Keratinocyte (primary cell): Measurements from ENCODE around the gene PPP6R1. TPM values are rescaled to one million over a fixed set of nuclear protein-coding genes. Genes with fewer than 3 reads are reported as not detected.

Experiments
- DNase-seq: peaks from one replicate; pipeline ENCODE4 v3.0.0-alpha.2; 2011; ENCODE audit warnings: low read depth, missing footprints, low spot score
- FAIRE-seq: peaks from 2 replicates; lab custom pipeline; 2011; peaks lifted over from hg19 to GRCh38; lab: Jason Lieb, UNC
- H2AFZ ChIP-seq: 2 replicates; pipeline ENCODE4 v1.6.0; 2012; ENCODE audit warnings: low read length, control low read depth, inconsistent platforms; ENCODE audit not compliant: control insufficient read depth
- H3K27ac ChIP-seq: 2 replicates; pipeline ENCODE4 v1.5.1; 2011; ENCODE audit warnings: low read length; ENCODE audit not compliant: control insufficient read depth, insufficient read depth
- H3K27me3 ChIP-seq: 3 replicates; pipeline ENCODE4 v1.6.0; 2011; ENCODE audit warnings: low read length; ENCODE audit not compliant: control insufficient read depth, insufficient read depth; ENCODE audit errors: extremely low read depth
- H3K36me3 ChIP-seq, 2 experiments: 2 replicates in 1 of 2; 3 replicates in 1 of 2; pipeline ENCODE4 v1.5.1; 2011; ENCODE audit warnings: low read length in 2 of 2, mild to moderate bottlenecking in 1 of 2; ENCODE audit not compliant: control insufficient read depth in 2 of 2, insufficient read depth in 2 of 2; ENCODE audit errors: extremely low read depth in 1 of 2
- H3K4me1 ChIP-seq: 3 replicates; pipeline ENCODE4 v1.5.1; 2011; ENCODE audit warnings: low read length; ENCODE audit not compliant: control insufficient read depth, insufficient read depth; ENCODE audit errors: extremely low read depth
- H3K4me2 ChIP-seq: 3 replicates; pipeline ENCODE4 v1.6.0; 2011; ENCODE audit warnings: low read depth, low read length; ENCODE audit not compliant: control insufficient read depth, insufficient read depth; ENCODE audit errors: extremely low read depth
- H3K4me3 ChIP-seq, 3 experiments: fragments of 200-600 bp in 1 of 3; sonication (generic) in 1 of 3; 2 replicates in 2 of 3; 3 replicates in 1 of 3; pipeline ENCODE4 v1.5.1; 2011 to 2016; ENCODE audit warnings: low read length in 3 of 3, mild to moderate bottlenecking in 3 of 3, control low read depth in 2 of 3, inconsistent platforms in 1 of 3, low read depth in 1 of 3, mixed read lengths in 1 of 3, mixed run types in 1 of 3, moderate library complexity in 1 of 3; ENCODE audit not compliant: control insufficient read depth in 2 of 3, insufficient read depth in 2 of 3; ENCODE audit errors: extremely low read depth in 1 of 3
- H3K79me2 ChIP-seq: 2 replicates; pipeline ENCODE4 v1.6.0; 2012; ENCODE audit warnings: low read length; ENCODE audit not compliant: control insufficient read depth, insufficient read depth
- H3K9ac ChIP-seq: 3 replicates; pipeline ENCODE4 v1.6.0; 2011; ENCODE audit warnings: low read length; ENCODE audit not compliant: control insufficient read depth, insufficient read depth; ENCODE audit errors: extremely low read depth
- H3K9me1 ChIP-seq: 3 replicates; pipeline ENCODE4 v1.6.0; 2011; ENCODE audit warnings: low read length; ENCODE audit not compliant: control insufficient read depth, insufficient read depth; ENCODE audit errors: extremely low read depth
- H3K9me3 ChIP-seq: 2 replicates; pipeline ENCODE4 v1.5.1; 2012; ENCODE audit warnings: low read depth, low read length; ENCODE audit not compliant: control insufficient read depth
- H4K20me1 ChIP-seq: 3 replicates; pipeline ENCODE4 v1.6.0; 2011; ENCODE audit warnings: low read length; ENCODE audit not compliant: control insufficient read depth, insufficient read depth; ENCODE audit errors: extremely low read depth
- EZH2 ChIP-seq: IDR thresholded peaks from one replicate; pipeline ENCODE4 v1.6.1; 2012; ENCODE audit warnings: inconsistent platforms, mild to moderate bottlenecking, low read length, moderate library complexity
- dilution Hi-C: fragments of 300-500 bp; cut with MboI; formaldehyde crosslinking; loops from one replicate; pipeline ENCODE4 v1.7.0; 2020; ENCODE audit warnings: low sequenced_read_pairs; ENCODE audit not compliant: extremely low pct_ligation_motif_present
- polyA plus RNA-seq, 5 experiments: library from polyadenylated mRNA; depleted of rRNA in 3 of 5; stranded (reverse) in 3 of 5; stranded (forward) in 1 of 5; unstranded in 1 of 5; fragments of >200 nt; gene quantifications; 1 replicate in 1 of 5; 2 replicates in 3 of 5; 3 replicates in 1 of 5; pipeline versions ENCODE4 v1.2.1 to v1.2.3, GENCODE V29; 2011 to 2012; ENCODE audit warnings: missing spikeins in 2 of 5, low read depth in 1 of 5, low replicate concordance in 1 of 5
- TF ChIP-seq, protein P1 (sequence below), 3 experiments: IDR thresholded peaks in 1 of 3; conservative IDR thresholded peaks in 1 of 3; optimal IDR thresholded peaks in 1 of 3; 2 replicates in 2 of 3; 3 replicates in 1 of 3; pipeline versions ENCODE3 to v1.5.1; 2011; ENCODE audit warnings: low read length in 3 of 3, mild to moderate bottlenecking in 3 of 3, moderate library complexity in 2 of 3, control low read depth in 1 of 3, inconsistent platforms in 1 of 3; ENCODE audit not compliant: insufficient read depth in 2 of 3; ENCODE audit errors: extremely low read depth in 1 of 3

Gene PPP6R1
- polyA plus RNA-seq, 1 donor (not counting 4 experiments of a cell fraction or from before 2014, with no cell fraction given) = 26.7 TPM

DNA sequence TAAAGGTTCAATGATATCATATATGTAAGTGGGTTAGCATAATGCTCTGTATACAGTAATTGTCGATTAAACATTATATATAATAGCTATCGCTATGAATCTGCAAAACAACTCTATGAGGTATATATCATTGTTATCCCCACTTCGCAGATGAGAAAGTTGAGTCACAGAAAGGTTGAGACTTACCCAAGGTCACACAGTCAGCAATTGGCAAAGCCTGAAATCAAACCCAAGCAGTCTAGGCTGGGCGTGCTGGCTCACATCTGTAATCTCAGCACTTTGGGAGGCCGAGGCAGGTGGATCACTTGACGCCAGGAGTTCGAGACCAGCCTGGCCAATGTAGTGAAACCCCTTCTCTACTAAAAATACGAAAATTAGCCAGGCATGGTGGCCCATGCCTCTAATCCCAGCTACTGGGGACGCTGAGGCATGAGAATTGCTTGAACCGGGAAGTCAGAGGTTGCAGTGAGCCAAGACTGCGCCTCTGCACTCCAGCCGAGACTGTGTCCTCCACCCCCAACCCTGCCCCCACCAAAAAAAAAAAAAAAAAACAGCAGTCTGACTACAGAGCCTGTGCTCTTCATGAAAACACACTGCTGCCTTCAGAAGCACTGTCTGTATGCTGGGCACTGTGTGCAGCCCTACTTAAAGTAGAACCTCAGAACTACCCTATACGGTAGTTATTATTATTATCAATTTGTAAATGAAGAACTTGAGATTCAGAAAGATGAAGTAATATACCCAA lies 19.7 kb upstream of the PPP6R1 start:
- Histone ChIP-seq H3K4me3 (peak overlapping the region; percentile 81 to 90 (median 81)), H3K27me3 (no peaks in the 10 kb centered on the region), H3K9ac (no peak overlapping the region), H3K27ac (peak overlapping the region; percentile 80), H2AFZ (no peak overlapping the region), H3K79me2 (peaks cover 7% of the 10 kb centered on the region), H3K9me3 (no peaks in the 10 kb centered on the region), H3K36me3 (peaks cover 12 to 15% of the 10 kb centered on the region in 2 experiments), H3K9me1 (no peaks in the 10 kb centered on the region), H3K4me2 (peak overlapping the region; percentile 90), H3K4me1 (peaks cover 14% of the 10 kb centered on the region), H4K20me1 (no peaks in the 10 kb centered on the region)
- FAIRE-seq (no peak), DNase-seq (no peak)
- dilution Hi-C loops = no loop called here
- no peak for TF ChIP-seq EZH2
- TF ChIP-seq, protein P1, sequence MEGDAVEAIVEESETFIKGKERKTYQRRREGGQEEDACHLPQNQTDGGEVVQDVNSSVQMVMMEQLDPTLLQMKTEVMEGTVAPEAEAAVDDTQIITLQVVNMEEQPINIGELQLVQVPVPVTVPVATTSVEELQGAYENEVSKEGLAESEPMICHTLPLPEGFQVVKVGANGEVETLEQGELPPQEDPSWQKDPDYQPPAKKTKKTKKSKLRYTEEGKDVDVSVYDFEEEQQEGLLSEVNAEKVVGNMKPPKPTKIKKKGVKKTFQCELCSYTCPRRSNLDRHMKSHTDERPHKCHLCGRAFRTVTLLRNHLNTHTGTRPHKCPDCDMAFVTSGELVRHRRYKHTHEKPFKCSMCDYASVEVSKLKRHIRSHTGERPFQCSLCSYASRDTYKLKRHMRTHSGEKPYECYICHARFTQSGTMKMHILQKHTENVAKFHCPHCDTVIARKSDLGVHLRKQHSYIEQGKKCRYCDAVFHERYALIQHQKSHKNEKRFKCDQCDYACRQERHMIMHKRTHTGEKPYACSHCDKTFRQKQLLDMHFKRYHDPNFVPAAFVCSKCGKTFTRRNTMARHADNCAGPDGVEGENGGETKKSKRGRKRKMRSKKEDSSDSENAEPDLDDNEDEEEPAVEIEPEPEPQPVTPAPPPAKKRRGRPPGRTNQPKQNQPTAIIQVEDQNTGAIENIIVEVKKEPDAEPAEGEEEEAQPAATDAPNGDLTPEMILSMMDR (optimal IDR thresholded peaks at IDR 0.05 in 1 of 3, IDR thresholded peaks at IDR 0.05 in 1 of 3, conservative IDR thresholded peaks at IDR 0.05 in 1 of 3; ENCODE audit: extremely low read depth in 1 of 3, insufficient read depth in 2 of 3, low read length in 3 of 3) = no peak

DNA sequence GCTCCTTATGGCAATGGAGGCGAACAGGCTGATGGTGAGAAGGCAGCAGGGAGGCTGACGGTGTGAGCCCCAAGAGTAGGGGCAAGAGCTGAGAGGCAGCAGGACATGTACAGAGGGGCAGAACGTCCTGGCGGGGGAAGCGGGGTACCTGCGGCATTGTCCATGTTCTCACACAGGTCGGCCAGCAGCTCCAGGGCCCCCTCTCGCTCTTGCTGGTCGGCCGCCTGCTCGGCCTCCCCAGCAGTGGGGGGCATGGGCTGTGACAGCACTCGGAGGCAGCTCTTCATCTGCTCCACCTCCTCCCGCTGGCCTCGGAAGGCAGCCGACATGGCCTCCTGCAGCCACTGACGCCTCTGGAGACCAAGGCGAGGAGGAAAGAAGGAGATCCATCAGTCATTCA lies 18.7 kb upstream of the PPP6R1 start:
- H3K36me3 ChIP-seq = peaks cover 16 to 20% of the 10 kb centered on the region in 2 experiments
- no peak for TF ChIP-seq EZH2
- TF ChIP-seq, protein P1 (optimal IDR thresholded peaks at IDR 0.05 in 1 of 3, IDR thresholded peaks at IDR 0.05 in 1 of 3, conservative IDR thresholded peaks at IDR 0.05 in 1 of 3; ENCODE audit: extremely low read depth in 1 of 3, insufficient read depth in 2 of 3, low read length in 3 of 3) = no peak
- H3K4me1 ChIP-seq = peaks cover 14% of the 10 kb centered on the region
- H3K27me3 ChIP-seq = no peaks in the 10 kb centered on the region
- H3K27ac ChIP-seq = no peak overlapping the region
- DNase-seq = no peak
- no peak overlapping the region for H3K4me2 ChIP-seq
- no peak overlapping the region for H2AFZ ChIP-seq
- FAIRE-seq = no peak
- no peaks in the 10 kb centered on the region for H3K9me1 ChIP-seq
- no peaks in the 10 kb centered on the region for H3K9me3 ChIP-seq
- peaks cover 7% of the 10 kb centered on the region for H3K79me2 ChIP-seq
- H4K20me1 ChIP-seq = no peaks in the 10 kb centered on the region
- H3K9ac ChIP-seq = no peak overlapping the region
- dilution Hi-C loops = no loop called here
- H3K4me3 ChIP-seq = no peak overlapping the region
